Ovary (tissue), 9 donors: ENCODE measurements around the gene BMI1. TPM values are rescaled to one million over a fixed set of nuclear protein-coding genes. Genes with fewer than 3 reads are reported as not detected.

ENCODE experiments used
- DNase-seq, 5 donors: peaks; one replicate each; pipeline ENCODE4 v3.0.0-alpha.2; 2019 to 2020
- H3K27ac ChIP-seq, 2 donors: fragments of 200-600 bp; one replicate each; pipeline versions ENCODE4 v1.5.1 to v1.8.0; 2019 to 2022
- H3K27me3 ChIP-seq: fragments of 200-600 bp; one replicate; pipeline ENCODE4 v1.8.0; 2022
- H3K36me3 ChIP-seq: fragments of 200-600 bp; sonication (generic); one replicate; pipeline ENCODE4 v1.5.1; 2019
- H3K4me1 ChIP-seq: one replicate; pipeline ENCODE4 v1.8.1; 2013; ENCODE audit warnings: mild to moderate bottlenecking, moderate library complexity; ENCODE audit not compliant: insufficient read depth
- H3K4me3 ChIP-seq: fragments of 200-600 bp; sonication (generic); one replicate; pipeline ENCODE4 v1.5.1; 2017
- H3K9me3 ChIP-seq, 2 donors: fragments of 200-600 bp in 1 of 2; sonication (generic) in 1 of 2; one replicate each; pipeline versions ENCODE4 v1.5.1 to v1.8.1; 2013 to 2019; ENCODE audit warnings: mild to moderate bottlenecking in 1 of 2, moderate library complexity in 1 of 2
- CTCF ChIP-seq, 3 donors: fragments of 450-650 bp in 2 of 3; fragments of 200-600 bp in 1 of 3; IDR thresholded peaks; one replicate each; pipeline versions ENCODE4 v1.5.1 to v1.8.0; 2016 to 2022; ENCODE audit warnings: antibody characterized with exemption in 3 of 3, mild to moderate bottlenecking in 1 of 3
- EP300 ChIP-seq: sonication (generic); formaldehyde crosslinking; IDR thresholded peaks from one replicate; pipeline ENCODE4 v1.6.1; 2017; ENCODE audit warnings: antibody characterized with exemption
- POLR2A ChIP-seq: fragments of 450-650 bp; IDR thresholded peaks from one replicate; pipeline ENCODE4 v1.6.1; 2017; ENCODE audit warnings: antibody characterized with exemption, mild to moderate bottlenecking, moderate library complexity
- WGBS, 3 donors: extraction: QIAGEN DNeasy Blood & Tissue Kit in 1 of 3; methylation state at CpG; one replicate each; pipeline versions ENCODE4 v1.1.5 to v1.1.7; 2013 to 2017; 5-methylcytosine and 5-hydroxymethylcytosine counted together
- intact Hi-C, 4 donors: fragments of 100-400 bp; cut with DNase I; formaldehyde crosslinking; loops; one replicate each; pipeline versions ENCODE4 v1.11.0 to v1.15.1; 2022 to 2023
- polyA plus RNA-seq, 2 donors: library from polyadenylated mRNA; stranded (reverse); fragments of 200-250 nt in 1 of 2; fragments of 350-450 nt in 1 of 2; fragmentation: Illumina TruSeq in 1 of 2; extraction: RNeasy Lipid Tissue Mini Kit (QIAGEN cat#74804) in 1 of 2; gene quantifications; one replicate each; pipeline ENCODE4 v1.2.3, GENCODE V29; 2013 to 2014
- total RNA-seq, 7 donors: library from RNA; depleted of rRNA in 2 of 7; stranded (reverse); fragments of >200 nt in 2 of 7; fragmentation: NEBNext Ultra II Directional in 3 of 7; extraction: Animal tissue kit (Norgen Biotek cat#: 25700) in 3 of 7; gene quantifications; one replicate each; pipeline versions ENCODE4 v1.1.0 to v1.2.4, GENCODE V29; 2016 to 2023
- donor health status: DM: no; HTN: no; CAD: no; lungs with moderate emphysema.
- donor health status: DM: no; HTN: no; CAD: no.
- donor health status: Bipolar disorder and iron deficiency.
- donor health status: DM: yes; HTN: yes; CAD: no.
- donor health status: DM: no; HTN: no; CAD: no.
- donor health status: DM: yes; HTN: yes; CAD: no.

The BMI1 gene
- total and polyA plus RNA-seq, 9 donors: 18.7 to 63.3 (median 39.6) TPM

- no peak overlapping the region for H3K4me3 ChIP-seq
- H3K9me3 ChIP-seq: no peaks in the 10 kb centered on the region
- intact Hi-C loops: loop anchor here (2.0 to 10.0 kb wide), 3 partner anchors 63 to 91 kb away; no protein-coding TSS in a partner anchor
- DNase-seq: no peak
- no peak overlapping the region for H3K27ac ChIP-seq
- H3K4me1 ChIP-seq: no peaks in the 10 kb centered on the region
- TF ChIP-seq EP300 (no peak), CTCF (IDR thresholded peaks at IDR 0.05) (no peak), POLR2A (no peak)
- 93% methylated on average over 6 of the region's 6 CpGs for WGBS, 3 donors
- no peaks in the 10 kb centered on the region for H3K27me3 ChIP-seq
- H3K36me3 ChIP-seq: no peaks in the 10 kb centered on the region
These were observed 2.9 kb upstream of the BMI1 start for GRCh38 chr10:22317771-22318565.

- H3K9me3 ChIP-seq: no peaks in the 10 kb centered on the region
- DNase-seq: no peak
- intact Hi-C loops: loop anchor here in 3 of 4 donors (5.0 to 10.0 kb wide), 2 partner anchors 64 to 91 kb away; no protein-coding TSS in a partner anchor
- H3K36me3 ChIP-seq: no peaks in the 10 kb centered on the region
- H3K27ac ChIP-seq: no peak overlapping the region
- TF ChIP-seq EP300 (no peak), CTCF (IDR thresholded peaks at IDR 0.05) (no peak), POLR2A (no peak)
- no peaks in the 10 kb centered on the region for H3K4me1 ChIP-seq
- WGBS, 3 donors: 96 to 97% (median 96%) methylated on average over 3 of the region's 3 CpGs
- H3K27me3 ChIP-seq: no peaks in the 10 kb centered on the region
- H3K4me3 ChIP-seq: no peak overlapping the region
These were observed 2.1 kb upstream of the BMI1 start for GRCh38 chr10:22318772-22319171.

- no peaks in the 10 kb centered on the region for H3K9me3 ChIP-seq
- intact Hi-C loops: loop anchor here in 3 of 4 donors (5.0 to 10.0 kb wide), 2 partner anchors 65 to 92 kb away; no protein-coding TSS in a partner anchor
- no peaks in the 10 kb centered on the region for H3K4me1 ChIP-seq
- H3K4me3 ChIP-seq: no peak overlapping the region
- TF ChIP-seq CTCF (IDR thresholded peaks at IDR 0.05) (no peak), POLR2A (no peak), EP300 (no peak)
- no peak overlapping the region for H3K27ac ChIP-seq
- WGBS, 3 donors: 91 to 95% (median 92%) methylated on average over 10 of the region's 10 CpGs
- H3K27me3 ChIP-seq: no peaks in the 10 kb centered on the region
- H3K36me3 ChIP-seq: no peaks in the 10 kb centered on the region
- no peak for DNase-seq
These were observed 1.3 kb upstream of the BMI1 start for GRCh38 chr10:22319547-22319979.

DNA sequence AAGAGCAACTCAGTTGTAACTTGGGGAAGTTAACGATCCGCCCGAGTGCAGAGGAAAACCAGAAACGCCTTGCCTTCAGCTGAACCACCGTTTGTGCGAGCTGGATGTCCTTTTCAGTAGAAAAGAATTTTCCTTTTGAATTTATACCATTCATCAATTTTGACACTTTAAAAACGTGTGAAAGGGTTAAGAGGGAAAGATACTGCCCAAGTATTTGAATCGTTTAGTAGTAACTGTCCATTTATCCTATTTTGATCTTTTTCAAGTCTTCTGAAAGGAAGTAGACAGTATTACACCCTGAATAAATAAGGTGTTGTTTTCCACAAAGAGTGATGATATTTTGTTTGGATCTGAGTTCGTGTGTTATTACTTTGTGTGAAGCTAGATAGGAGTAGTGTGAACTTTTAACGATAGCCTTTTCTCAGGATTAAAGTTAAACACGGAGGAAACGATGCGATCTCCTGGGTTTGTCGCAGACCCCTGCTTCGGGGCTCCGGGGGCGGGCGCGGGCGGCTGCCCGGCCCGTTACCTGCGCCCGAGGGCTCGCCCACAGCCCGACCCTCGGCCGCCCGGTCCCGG lies 830 bp upstream of the BMI1 start:
- DNase-seq: no peak
- intact Hi-C loops: loop anchor here (1.0 to 10.0 kb wide), 7 partner anchors 41 to 815 kb away; partner anchors contain the start of gene DNAJC1 (in 1 of the 4)
- peaks cover 3% of the 10 kb centered on the region for H3K4me1 ChIP-seq
- no peak overlapping the region for H3K27ac ChIP-seq
- no peaks in the 10 kb centered on the region for H3K9me3 ChIP-seq
- no peaks in the 10 kb centered on the region for H3K27me3 ChIP-seq
- peak overlapping the region; percentile 73 for H3K4me3 ChIP-seq
- WGBS, 3 donors: 14 to 18% (median 16%) methylated on average over 30 of the region's 30 CpGs
- no peaks in the 10 kb centered on the region for H3K36me3 ChIP-seq
- TF ChIP-seq CTCF (IDR thresholded peaks at IDR 0.05) (no peak), EP300 (no peak), POLR2A (no peak)
